Measurements from ENCODE around the gene NCOR2.

The NCOR2 gene

GRCh38 chr12:124610629-124611558 lies 43.5 kb upstream of the NCOR2 start:
- H3K27me3 ChIP-seq (ENCODE audit: insufficient read depth, insufficient read length): no peaks in the 10 kb centered on the region
- no peak overlapping the region for H3K4me3 ChIP-seq (ENCODE audit: insufficient read length, low read depth)
- no peak overlapping the region for H3K9ac ChIP-seq (ENCODE audit: insufficient read length, low read depth)
- H3K36me3 ChIP-seq (ENCODE audit: insufficient read depth, insufficient read length, low read length): no peaks in the 10 kb centered on the region
- TF ChIP-seq YY1 (IDR thresholded peaks at IDR 0.05; ENCODE audit: insufficient read depth, insufficient read length) (no peak), SUZ12 (IDR thresholded peaks at IDR 0.05; ENCODE audit: extremely low read depth, insufficient read depth, insufficient read length) (no peak), ZNF274 (IDR thresholded peaks at IDR 0.05; ENCODE audit: low read depth, low read length) (no peak)
- no peak for DNase-seq (ENCODE audit: low read depth, low spot score)
- H3K4me1 ChIP-seq (ENCODE audit: insufficient read depth, insufficient read length): peaks cover 8% of the 10 kb centered on the region
- H3K9me3 ChIP-seq (ENCODE audit: insufficient read depth, low read length): no peaks in the 10 kb centered on the region

- TF ChIP-seq ZNF274 (IDR thresholded peaks at IDR 0.05; ENCODE audit: low read depth, low read length) (no peak), SUZ12 (IDR thresholded peaks at IDR 0.05; ENCODE audit: extremely low read depth, insufficient read depth, insufficient read length) (no peak), YY1 (IDR thresholded peaks at IDR 0.05; ENCODE audit: insufficient read depth, insufficient read length) (no peak)
- Histone ChIP-seq H3K27me3 (ENCODE audit: insufficient read depth, insufficient read length) (no peaks in the 10 kb centered on the region), H3K36me3 (ENCODE audit: insufficient read depth, insufficient read length, low read length) (no peaks in the 10 kb centered on the region), H3K4me1 (ENCODE audit: insufficient read depth, insufficient read length) (peaks cover 8% of the 10 kb centered on the region), H3K9ac (ENCODE audit: insufficient read length, low read depth) (no peak overlapping the region), H3K9me3 (ENCODE audit: insufficient read depth, low read length) (no peaks in the 10 kb centered on the region), H3K4me3 (ENCODE audit: insufficient read length, low read depth) (no peak overlapping the region)
- DNase-seq (ENCODE audit: low read depth, low spot score): no peak
Observed at GRCh38 chr12:124610021-124610612, 42.7 kb upstream of the NCOR2 start.

- TF ChIP-seq SUZ12 (IDR thresholded peaks at IDR 0.05; ENCODE audit: extremely low read depth, insufficient read depth, insufficient read length) (no peak), ZNF274 (IDR thresholded peaks at IDR 0.05; ENCODE audit: low read depth, low read length) (no peak), YY1 (IDR thresholded peaks at IDR 0.05; ENCODE audit: insufficient read depth, insufficient read length) (no peak)
- no peaks in the 10 kb centered on the region for H3K9me3 ChIP-seq (ENCODE audit: insufficient read depth, low read length)
- no peaks in the 10 kb centered on the region for H3K27me3 ChIP-seq (ENCODE audit: insufficient read depth, insufficient read length)
- H3K4me3 ChIP-seq (ENCODE audit: insufficient read length, low read depth): no peak overlapping the region
- no peaks in the 10 kb centered on the region for H3K36me3 ChIP-seq (ENCODE audit: insufficient read depth, insufficient read length, low read length)
- H3K9ac ChIP-seq (ENCODE audit: insufficient read length, low read depth): no peak overlapping the region
- no peak for DNase-seq (ENCODE audit: low read depth, low spot score)
- H3K4me1 ChIP-seq (ENCODE audit: insufficient read depth, insufficient read length): peaks cover 8% of the 10 kb centered on the region
Observed at GRCh38 chr12:124609041-124609989, 41.9 kb upstream of the NCOR2 start.

GRCh38 chr12:124608450-124608870 lies 41.0 kb upstream of the NCOR2 start:
- Histone ChIP-seq H3K27me3 (ENCODE audit: insufficient read depth, insufficient read length) (no peaks in the 10 kb centered on the region), H3K9ac (ENCODE audit: insufficient read length, low read depth) (no peak overlapping the region)

GRCh38 chr12:124607681-124608425 lies 40.4 kb upstream of the NCOR2 start:
- Histone ChIP-seq H3K4me1 (ENCODE audit: insufficient read depth, insufficient read length) (peaks cover 10% of the 10 kb centered on the region), H3K4me3 (ENCODE audit: insufficient read length, low read depth) (no peak overlapping the region), H3K27me3 (ENCODE audit: insufficient read depth, insufficient read length) (no peaks in the 10 kb centered on the region), H3K36me3 (ENCODE audit: insufficient read depth, insufficient read length, low read length) (no peaks in the 10 kb centered on the region), H3K9ac (ENCODE audit: insufficient read length, low read depth) (no peak overlapping the region), H3K9me3 (ENCODE audit: insufficient read depth, low read length) (no peaks in the 10 kb centered on the region)
- no peak for DNase-seq (ENCODE audit: low read depth, low spot score)
- TF ChIP-seq ZNF274 (IDR thresholded peaks at IDR 0.05; ENCODE audit: low read depth, low read length) (no peak), SUZ12 (IDR thresholded peaks at IDR 0.05; ENCODE audit: extremely low read depth, insufficient read depth, insufficient read length) (no peak), YY1 (IDR thresholded peaks at IDR 0.05; ENCODE audit: insufficient read depth, insufficient read length) (no peak)

More at GRCh38 chr12:124608450-124608870, 41.0 kb upstream of the NCOR2 start:
- no peak for TF ChIP-seq YY1 (IDR thresholded peaks at IDR 0.05; ENCODE audit: insufficient read depth, insufficient read length)
- DNase-seq (ENCODE audit: low read depth, low spot score): no peak
- Histone ChIP-seq H3K9me3 (ENCODE audit: insufficient read depth, low read length) (no peaks in the 10 kb centered on the region), H3K4me3 (ENCODE audit: insufficient read length, low read depth) (no peak overlapping the region), H3K36me3 (ENCODE audit: insufficient read depth, insufficient read length, low read length) (no peaks in the 10 kb centered on the region), H3K4me1 (ENCODE audit: insufficient read depth, insufficient read length) (peaks cover 8% of the 10 kb centered on the region)

GRCh38 chr12:124605883-124606774 lies 38.7 kb upstream of the NCOR2 start:
- Histone ChIP-seq H3K27me3 (ENCODE audit: insufficient read depth, insufficient read length) (no peaks in the 10 kb centered on the region), H3K9ac (ENCODE audit: insufficient read length, low read depth) (peak overlapping the region; percentile 26), H3K9me3 (ENCODE audit: insufficient read depth, low read length) (no peaks in the 10 kb centered on the region), H3K4me1 (ENCODE audit: insufficient read depth, insufficient read length) (peaks cover 10% of the 10 kb centered on the region), H3K36me3 (ENCODE audit: insufficient read depth, insufficient read length, low read length) (no peaks in the 10 kb centered on the region), H3K4me3 (ENCODE audit: insufficient read length, low read depth) (no peak overlapping the region)
- TF ChIP-seq ZNF274 (IDR thresholded peaks at IDR 0.05; ENCODE audit: low read depth, low read length) (no peak), SUZ12 (IDR thresholded peaks at IDR 0.05; ENCODE audit: extremely low read depth, insufficient read depth, insufficient read length) (no peak), YY1 (IDR thresholded peaks at IDR 0.05; ENCODE audit: insufficient read depth, insufficient read length) (no peak)
- DNase-seq (ENCODE audit: low read depth, low spot score): no peak
